Measurements from ENCODE around the gene SRRM3. TPM values are rescaled to one million over a fixed set of nuclear protein-coding genes. Genes with fewer than 3 reads are reported as not detected.
"Not testable (repeated sequence)": the region's sequence is repeated elsewhere in the genome, so short reads cannot be mapped to it uniquely, and the experiment has no call there.

The SRRM3 gene
- polyA plus RNA-seq (2012; ENCODE audit: insufficient read depth, insufficient read length) = 1.2 TPM

GRCh38 chr7:76201732-76202665 is at the start of gene SRRM3:
Gene SRRM3 (plus strand): TSS chr7:76201896. CDS start chr7:76235067, 33,171 bp downstream.
- H3K4me3 ChIP-seq (ENCODE audit: low read length) = no peak within 1 kb of the TSS; the same call in 1 of the 2 replicates
- DNase-seq (ENCODE audit: low read depth, low spot score) = peak; percentile 59

- H3K4me3 ChIP-seq (ENCODE audit: low read length) = no peak overlapping the region
- DNase-seq (ENCODE audit: low read depth, low spot score) = no peak
Observed at GRCh38 chr7:76151932-76152331, 49.8 kb upstream of the SRRM3 start.

- H3K4me3 ChIP-seq (ENCODE audit: low read length) = not testable (repeated sequence)
- DNase-seq (ENCODE audit: low read depth, low spot score) = peak; percentile 91
Observed at GRCh38 chr7:76153571-76154230, 48.0 kb upstream of the SRRM3 start.

GRCh38 chr7:76155938-76156337 is 45.8 kb upstream of the SRRM3 start:
- DNase-seq (ENCODE audit: low read depth, low spot score) = no peak
- no peak overlapping the region for H3K4me3 ChIP-seq (ENCODE audit: low read length)

GRCh38 chr7:76156992-76157685 is 44.6 kb upstream of the SRRM3 start:
- not testable (repeated sequence) for H3K4me3 ChIP-seq (ENCODE audit: low read length); DNase-seq (ENCODE audit: low read depth, low spot score)

GRCh38 chr7:76158416-76158815 is 43.3 kb upstream of the SRRM3 start:
- not testable (repeated sequence) for H3K4me3 ChIP-seq (ENCODE audit: low read length); DNase-seq (ENCODE audit: low read depth, low spot score)

GRCh38 chr7:76162416-76163170 is 39.1 kb upstream of the SRRM3 start:
- not testable (repeated sequence) for H3K4me3 ChIP-seq (ENCODE audit: low read length); DNase-seq (ENCODE audit: low read depth, low spot score)

GRCh38 chr7:76163812-76164211 is 37.9 kb upstream of the SRRM3 start:
- not testable (repeated sequence) for H3K4me3 ChIP-seq (ENCODE audit: low read length); DNase-seq (ENCODE audit: low read depth, low spot score)

GRCh38 chr7:76165106-76165972 is 36.4 kb upstream of the SRRM3 start:
- no peak for DNase-seq (ENCODE audit: low read depth, low spot score)
- H3K4me3 ChIP-seq (ENCODE audit: low read length) = no peak overlapping the region

- H3K4me3 ChIP-seq (ENCODE audit: low read length) = no peak overlapping the region
- DNase-seq (ENCODE audit: low read depth, low spot score) = no peak
Observed at GRCh38 chr7:76165973-76166403, 35.7 kb upstream of the SRRM3 start.

GRCh38 chr7:76166404-76167255 is 35.1 kb upstream of the SRRM3 start:
- no peak for DNase-seq (ENCODE audit: low read depth, low spot score)

GRCh38 chr7:76173566-76174205 is 28.0 kb upstream of the SRRM3 start:
- DNase-seq (ENCODE audit: low read depth, low spot score) = no peak
- no peak overlapping the region for H3K4me3 ChIP-seq (ENCODE audit: low read length)

More at GRCh38 chr7:76166404-76167255, 35.1 kb upstream of the SRRM3 start:
- no peak overlapping the region for H3K4me3 ChIP-seq (ENCODE audit: low read length)

- not testable (repeated sequence) for H3K4me3 ChIP-seq (ENCODE audit: low read length); DNase-seq (ENCODE audit: low read depth, low spot score)
Observed at GRCh38 chr7:76176951-76177350, 24.7 kb upstream of the SRRM3 start.

GRCh38 chr7:76179686-76180085 is 22.0 kb upstream of the SRRM3 start:
- DNase-seq (ENCODE audit: low read depth, low spot score) = no peak
- H3K4me3 ChIP-seq (ENCODE audit: low read length) = no peak overlapping the region

GRCh38 chr7:76182225-76182960 is 19.3 kb upstream of the SRRM3 start:
- H3K4me3 ChIP-seq (ENCODE audit: low read length) = no peak overlapping the region
- DNase-seq (ENCODE audit: low read depth, low spot score) = no peak
